KG1 (cell line): ENCODE results near the gene LOXL1.
"Not testable (repeated sequence)": the region's sequence is repeated elsewhere in the genome, so short reads cannot be mapped to it uniquely, and the experiment has no call there.

ENCODE experiments used
- DNase-seq: peaks from one replicate; lab custom pipeline; 2025; lab: John Stamatoyannopoulos, UW

The LOXL1 gene

GRCh38 chr15:73954188-73955145 is 28.2 kb downstream of the LOXL1 start:
- no peak for DNase-seq

DNA sequence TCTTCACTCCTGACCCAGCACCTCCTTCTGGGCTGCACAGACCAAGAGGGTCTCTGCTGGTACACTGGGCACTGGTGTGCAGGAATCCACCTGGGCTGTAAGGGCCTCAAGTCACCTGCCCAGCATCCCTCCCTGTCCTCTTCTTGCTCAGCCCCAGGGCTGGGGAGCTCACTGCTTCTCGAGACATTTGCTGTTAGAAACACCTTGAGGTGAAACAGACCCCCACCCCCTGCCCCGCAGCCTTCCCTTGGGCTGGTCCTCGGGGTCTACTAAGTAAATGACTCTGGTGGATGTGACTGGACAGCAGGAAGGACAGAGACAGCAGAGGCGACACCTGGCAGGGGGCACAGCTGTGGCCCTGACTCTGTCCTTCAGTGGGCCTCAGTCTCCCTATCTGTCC is 29.1 kb downstream of the LOXL1 start:
- DNase-seq: no peak

GRCh38 chr15:73955861-73956742 is 29.8 kb downstream of the LOXL1 start:
- DNase-seq: no peak

GRCh38 chr15:73956743-73957135 is 30.5 kb downstream of the LOXL1 start:
- DNase-seq: no peak

- DNase-seq: no peak
Measured at GRCh38 chr15:73957276-73957675, 31.0 kb downstream of the LOXL1 start.

GRCh38 chr15:73957785-73958184 is 31.5 kb downstream of the LOXL1 start:
- no peak for DNase-seq

DNA sequence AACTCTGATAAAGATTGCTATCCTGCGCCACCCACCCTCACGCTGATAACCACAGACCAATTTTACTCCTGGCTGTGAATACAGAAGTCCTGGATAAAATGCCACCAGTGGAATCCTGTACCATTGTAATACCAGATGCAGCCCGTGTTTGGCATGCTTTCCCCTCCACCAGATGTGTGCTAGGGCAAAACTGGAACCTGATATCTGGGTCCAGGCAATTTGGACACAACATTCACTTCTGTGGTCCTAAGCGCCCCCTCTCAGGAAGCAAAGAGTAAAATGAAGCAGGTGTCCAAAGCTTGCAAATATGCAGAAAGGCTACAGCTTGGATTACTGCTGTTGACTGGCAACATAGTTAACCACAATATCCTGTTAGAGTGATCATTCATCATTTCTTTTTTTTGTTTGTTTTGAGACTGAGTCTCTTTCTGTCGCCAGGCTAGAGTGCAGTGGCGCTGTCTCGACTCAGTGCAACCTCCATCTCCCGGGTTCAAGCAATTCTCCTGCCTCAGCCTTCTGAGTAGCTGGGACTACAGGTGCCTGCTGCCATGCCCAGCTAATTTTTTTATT is 32.8 kb downstream of the LOXL1 start:
- no peak for DNase-seq

GRCh38 chr15:73959801-73960200 is 33.5 kb downstream of the LOXL1 start:
- DNase-seq: no peak

DNA sequence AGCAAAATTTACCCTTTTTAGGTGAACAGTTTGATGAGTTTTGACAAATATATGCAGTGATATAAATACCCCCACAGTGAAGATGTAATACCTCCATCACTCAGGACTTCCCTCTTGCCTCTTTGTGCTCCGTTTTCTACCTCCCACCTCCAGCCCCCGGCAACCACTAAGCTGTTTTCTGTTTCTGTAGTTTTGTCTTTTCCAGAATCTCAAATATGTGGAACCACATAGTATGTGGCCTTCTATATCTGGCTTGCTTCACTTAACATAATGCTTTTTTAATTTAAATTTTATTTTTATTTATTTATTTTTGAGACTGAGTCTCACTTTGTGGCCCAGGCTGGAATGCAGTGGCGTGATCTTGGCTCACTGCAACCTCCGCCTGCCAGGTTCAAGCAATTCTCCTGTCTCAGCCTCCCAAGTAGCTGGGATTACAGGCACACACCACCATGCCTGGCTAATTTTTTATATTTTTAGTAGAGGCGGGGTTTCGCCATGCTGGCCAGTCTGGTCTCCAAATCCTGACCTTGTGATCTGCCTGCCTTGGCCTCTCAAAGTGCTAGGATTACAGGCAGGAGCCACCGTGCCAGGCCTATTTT is 34.3 kb downstream of the LOXL1 start:
- DNase-seq: not testable (repeated sequence)

- DNase-seq: no peak
Measured at GRCh38 chr15:73962433-73962832, 36.2 kb downstream of the LOXL1 start.

DNA sequence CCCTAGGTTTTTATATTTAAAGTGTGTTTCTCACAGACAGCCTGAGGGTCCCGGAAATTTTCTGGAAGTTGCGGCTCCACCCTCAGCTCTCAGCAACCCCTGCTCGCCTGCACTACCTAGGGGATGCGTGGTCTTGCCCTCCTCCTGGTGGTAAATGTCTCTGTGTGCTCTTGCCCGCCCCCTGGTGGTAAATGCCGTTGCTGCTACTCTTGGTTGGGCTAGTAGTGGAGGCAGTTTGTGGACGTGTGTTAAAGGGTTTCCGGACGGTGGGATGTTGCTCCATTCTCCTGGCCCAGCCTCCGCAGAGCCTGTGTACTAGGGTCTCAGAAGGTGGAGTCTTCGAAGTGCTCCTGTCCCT is 38.5 kb downstream of the LOXL1 start:
- DNase-seq: peak; percentile 86

DNA sequence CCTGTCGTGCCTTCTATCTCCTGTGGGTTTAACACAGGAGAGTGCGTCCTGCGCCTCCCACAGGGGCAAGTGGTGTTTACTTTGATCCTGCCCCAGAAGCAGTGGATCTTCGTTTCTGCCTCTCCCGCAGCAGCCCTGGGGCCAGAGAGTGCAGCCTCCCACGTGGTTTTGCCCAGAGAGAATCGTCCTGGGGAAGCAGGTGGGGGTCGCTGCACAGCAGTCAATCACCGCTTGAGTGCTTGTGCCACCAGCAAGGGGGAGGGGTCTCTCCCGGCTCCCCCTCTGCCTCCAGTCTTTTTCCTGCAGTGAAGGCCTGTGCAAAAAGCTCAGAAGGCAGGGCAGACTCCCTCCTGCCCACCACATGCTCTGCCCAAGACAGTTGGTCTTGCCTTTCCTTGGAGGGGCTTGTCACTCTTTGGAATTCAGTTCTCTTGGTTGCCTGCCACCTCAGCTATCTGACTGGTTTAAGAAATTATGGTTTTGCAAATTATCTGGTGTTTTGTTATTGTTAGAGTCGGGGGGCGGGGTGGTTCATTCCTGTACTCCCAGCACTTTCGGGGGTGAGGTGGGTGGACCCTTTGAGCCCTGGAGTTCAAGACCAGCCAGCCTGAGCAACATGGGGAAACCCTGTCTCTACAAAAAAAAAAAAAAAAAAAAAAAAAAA is 39.0 kb downstream of the LOXL1 start:
- no peak for DNase-seq

- no peak for DNase-seq
Measured at GRCh38 chr15:73965758-73966113, 39.5 kb downstream of the LOXL1 start.

GRCh38 chr15:73968461-73968860 is 42.2 kb downstream of the LOXL1 start:
- DNase-seq: no peak

DNA sequence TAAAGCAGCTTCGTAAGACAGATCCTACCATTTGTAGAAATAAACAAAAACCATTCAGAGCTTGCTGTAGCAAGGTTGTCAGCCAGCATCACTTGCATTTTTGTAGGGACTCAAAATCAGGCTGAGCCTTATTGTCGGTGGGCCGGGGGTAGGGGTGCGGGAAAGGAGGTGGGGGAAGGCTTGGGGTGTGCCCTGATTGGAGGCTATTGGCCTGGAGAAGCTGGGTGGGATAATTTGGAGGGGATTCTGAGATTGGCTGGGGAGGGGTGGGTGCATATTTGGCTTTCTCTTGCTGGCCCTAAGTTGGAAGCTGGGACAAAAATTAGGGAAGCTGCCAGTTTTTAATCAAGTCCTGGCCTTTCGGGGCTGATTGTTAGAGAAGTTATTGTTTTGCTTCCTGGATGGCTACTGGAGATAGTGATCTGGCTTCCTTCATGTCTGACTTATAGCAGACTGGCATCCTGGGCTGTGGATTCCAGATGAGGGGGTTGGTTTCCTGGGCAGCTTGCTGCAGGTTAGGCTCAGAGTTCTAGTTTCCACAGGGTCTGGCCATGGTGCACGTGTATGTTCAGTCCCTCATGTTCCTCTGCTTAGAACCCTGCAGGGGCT is 43.0 kb downstream of the LOXL1 start:
- no peak for DNase-seq

GRCh38 chr15:73972984-73973682 is 46.9 kb downstream of the LOXL1 start:
- DNase-seq: peak; percentile 79

DNA sequence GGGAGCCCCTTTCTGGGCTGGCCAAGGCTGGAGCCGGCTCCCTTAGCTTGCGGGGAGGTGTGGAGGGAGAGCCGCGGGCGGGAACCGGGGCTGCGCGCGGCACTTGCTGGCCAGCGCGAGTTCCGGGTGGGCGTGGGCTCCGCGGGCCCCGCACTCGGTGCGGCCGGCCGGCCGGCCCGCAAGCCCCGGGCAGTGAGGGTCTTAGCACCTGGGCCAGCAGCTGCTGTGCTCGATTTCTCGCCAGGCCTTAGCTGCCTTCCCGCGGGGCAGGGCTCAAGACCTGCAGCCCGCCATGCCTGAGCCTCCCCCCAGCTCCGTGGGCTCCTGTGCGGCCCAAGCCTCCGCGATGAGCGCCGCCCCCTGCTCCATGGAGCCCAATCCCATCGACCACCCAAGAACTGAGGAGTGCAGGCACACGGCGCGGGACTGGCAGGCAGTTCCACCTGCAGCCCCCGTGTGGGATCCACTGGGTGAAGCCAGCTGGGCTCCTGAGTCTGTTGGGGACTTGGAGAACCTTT is 47.5 kb downstream of the LOXL1 start:
- not testable (repeated sequence) for DNase-seq

- DNase-seq: not testable (repeated sequence)
Measured at GRCh38 chr15:73975440-73976125, 49.3 kb downstream of the LOXL1 start.

- no peak for DNase-seq
Measured at GRCh38 chr15:73978896-73979295, 52.6 kb downstream of the LOXL1 start.

GRCh38 chr15:73979636-73980035 is 53.4 kb downstream of the LOXL1 start:
- no peak for DNase-seq
